H9 (cell line): Measurements from ENCODE around the gene GOLPH3L. TPM values are rescaled to one million over a fixed set of nuclear protein-coding genes. Genes with fewer than 3 reads are reported as not detected.

Experiments
- DNase-seq: peaks from one replicate; pipeline ENCODE4 v3.0.0-alpha.2; 2017
- H2AFZ ChIP-seq: one replicate; pipeline ENCODE4 v1.6.1; 2013; ENCODE audit warnings: mild to moderate bottlenecking, low read length, control low read depth, moderate library complexity
- H2AK5ac ChIP-seq: 2 replicates; pipeline ENCODE4 v1.6.1; 2013; ENCODE audit warnings: low read length, control low read depth, mixed read lengths; ENCODE audit not compliant: insufficient read length
- H2BK120ac ChIP-seq: one replicate; pipeline ENCODE4 v1.6.1; 2013; ENCODE audit warnings: low read depth, mild to moderate bottlenecking, low read length, control low read depth, inconsistent platforms; ENCODE audit not compliant: poor library complexity, severe bottlenecking
- H2BK12ac ChIP-seq: 2 replicates; pipeline ENCODE4 v1.6.1; 2013; ENCODE audit warnings: low read length, control low read depth, mixed read lengths, low read depth; ENCODE audit not compliant: insufficient read length
- H2BK15ac ChIP-seq: 2 replicates; pipeline ENCODE4 v1.6.1; 2013; ENCODE audit warnings: low read depth, low read length, control low read depth
- H2BK20ac ChIP-seq: one replicate; pipeline ENCODE4 v1.6.1; 2013; ENCODE audit warnings: low read depth, mild to moderate bottlenecking, low read length, control low read depth, inconsistent platforms; ENCODE audit not compliant: poor library complexity, severe bottlenecking
- H2BK5ac ChIP-seq: 2 replicates; pipeline ENCODE4 v1.6.1; 2013; ENCODE audit warnings: low read length, control low read depth, mixed read lengths; ENCODE audit not compliant: insufficient read length
- H3K14ac ChIP-seq: 2 replicates; pipeline ENCODE4 v1.6.1; 2013; ENCODE audit warnings: low read length, control low read depth; ENCODE audit not compliant: insufficient read depth
- H3K18ac ChIP-seq: 2 replicates; pipeline ENCODE4 v1.6.1; 2013; ENCODE audit warnings: low read depth, mild to moderate bottlenecking, mixed read lengths, low read length, control low read depth; ENCODE audit not compliant: insufficient read length
- H3K23ac ChIP-seq: 2 replicates; pipeline ENCODE4 v1.6.1; 2013; ENCODE audit warnings: low read length, control low read depth, mixed read lengths, low read depth; ENCODE audit not compliant: insufficient read length
- H3K23me2 ChIP-seq: 2 replicates; pipeline ENCODE4 v1.6.1; 2013; ENCODE audit warnings: low read depth, mild to moderate bottlenecking, mixed read lengths, low read length, control low read depth; ENCODE audit not compliant: insufficient read length, poor library complexity, severe bottlenecking
- H3K27ac ChIP-seq: 2 replicates; pipeline ENCODE4 v1.5.1; 2013; ENCODE audit warnings: low read length, control low read depth, mixed read lengths, low read depth; ENCODE audit not compliant: insufficient read length
- H3K27me3 ChIP-seq: 2 replicates; pipeline ENCODE4 v1.6.1; 2013; ENCODE audit warnings: low read length, control low read depth, inconsistent platforms; ENCODE audit not compliant: insufficient read depth
- H3K4ac ChIP-seq: 2 replicates; pipeline ENCODE4 v1.6.1; 2013; ENCODE audit warnings: low read depth, mild to moderate bottlenecking, control low read depth, inconsistent platforms, low read length, moderate library complexity
- H3K4me1 ChIP-seq: 2 replicates; pipeline ENCODE4 v1.6.1; 2013; ENCODE audit warnings: low read length, control low read depth, inconsistent platforms; ENCODE audit not compliant: insufficient read depth
- H3K4me2 ChIP-seq: 2 replicates; pipeline ENCODE4 v1.6.1; 2013; ENCODE audit warnings: low read length, control low read depth, mixed read lengths; ENCODE audit not compliant: insufficient read length, insufficient read depth
- H3K56ac ChIP-seq: 2 replicates; pipeline ENCODE4 v1.6.1; 2013; ENCODE audit warnings: low read depth, mild to moderate bottlenecking, mixed read lengths, low read length, control low read depth; ENCODE audit not compliant: insufficient read length
- H3K79me1 ChIP-seq: 2 replicates; pipeline ENCODE4 v1.6.1; 2013; ENCODE audit warnings: low read depth, mild to moderate bottlenecking, moderate library complexity, low read length, control low read depth, inconsistent platforms; ENCODE audit not compliant: insufficient read depth, poor library complexity, severe bottlenecking
- H3K79me2 ChIP-seq: 2 replicates; pipeline ENCODE4 v1.6.1; 2013; ENCODE audit warnings: low read length, control low read depth, inconsistent platforms; ENCODE audit not compliant: insufficient read depth
- H3K9ac ChIP-seq: 2 replicates; pipeline ENCODE4 v1.6.1; 2013; ENCODE audit warnings: low read length, control low read depth, mixed read lengths; ENCODE audit not compliant: insufficient read length; ENCODE audit errors: extremely low read depth
- H3K9me3 ChIP-seq: one replicate; pipeline ENCODE4 v1.6.1; 2013; ENCODE audit warnings: low read depth, low read length, inconsistent platforms; ENCODE audit not compliant: control insufficient read depth
- H3T11ph ChIP-seq: one replicate; pipeline ENCODE4 v1.6.1; 2013; ENCODE audit warnings: mild to moderate bottlenecking, low read length, control low read depth, inconsistent platforms
- H4K20me1 ChIP-seq: one replicate; pipeline ENCODE4 v1.6.1; 2013; ENCODE audit not compliant: control insufficient read depth, insufficient read length, insufficient read depth
- H4K5ac ChIP-seq: 2 replicates; pipeline ENCODE4 v1.6.1; 2013; ENCODE audit warnings: low read depth, mild to moderate bottlenecking, mixed read lengths, low read length, control low read depth; ENCODE audit not compliant: insufficient read length
- H4K8ac ChIP-seq: replicated peaks from 2 replicates; pipeline ENCODE4 v1.6.1; 2013; ENCODE audit warnings: low read length, control low read depth, mixed read lengths, low read depth; ENCODE audit not compliant: insufficient read length
- H4K91ac ChIP-seq: 2 replicates; pipeline ENCODE4 v1.6.1; 2013; ENCODE audit warnings: low read depth, mild to moderate bottlenecking, moderate library complexity, mixed read lengths, low read length, control low read depth; ENCODE audit not compliant: insufficient read length
- H3K27ac Mint-ChIP-seq, 3 experiments: 2 replicates in 2 of 3; 3 replicates in 1 of 3; pipeline ENCODE4 v1.8.0; 2020 to 2021; ENCODE audit warnings: mixed read lengths in 3 of 3, mild to moderate bottlenecking in 1 of 3, moderate library complexity in 1 of 3
- H3K27me3 Mint-ChIP-seq: 2 replicates; pipeline ENCODE4 v1.8.0; 2021; ENCODE audit warnings: low read depth, mild to moderate bottlenecking, moderate library complexity, mixed read lengths
- H3K36me3 Mint-ChIP-seq, 3 experiments: 2 replicates in 2 of 3; 3 replicates in 1 of 3; pipeline ENCODE4 v1.8.0; 2020 to 2021; ENCODE audit warnings: low read depth in 3 of 3, mixed read lengths in 3 of 3; ENCODE audit not compliant: insufficient read depth in 1 of 3
- H3K4me1 Mint-ChIP-seq, 2 experiments: 2 replicates each; pipeline ENCODE4 v1.8.0; 2020; ENCODE audit warnings: mixed read lengths in 2 of 2
- H3K4me3 Mint-ChIP-seq, 2 experiments: 2 replicates in 1 of 2; 3 replicates in 1 of 2; pipeline ENCODE4 v1.8.0; 2020 to 2021; ENCODE audit warnings: mild to moderate bottlenecking in 2 of 2, mixed read lengths in 2 of 2, moderate library complexity in 1 of 2
- H3K9me3 Mint-ChIP-seq, 2 experiments: 2 replicates in 1 of 2; 3 replicates in 1 of 2; pipeline ENCODE4 v1.8.0; 2020; ENCODE audit warnings: mild to moderate bottlenecking in 2 of 2, mixed read lengths in 2 of 2, moderate library complexity in 1 of 2
- WGBS: extraction: QIAGEN DNeasy Blood & Tissue Kit; methylation state at CpG from one replicate; pipeline ENCODE4 v1.1.7; 2013; ENCODE audit warnings: missing lambda C conversion rate, low lambda C conversion rate, mixed read lengths; ENCODE audit not compliant: insufficient read length; ENCODE audit errors: extremely low coverage; 5-methylcytosine and 5-hydroxymethylcytosine counted together
- total RNA-seq: library from RNA; stranded (reverse); gene quantifications from 2 replicates; pipeline ENCODE4 v1.2.1, GENCODE V29; 2021
- TF ChIP-seq, protein P1 (sequence below): fragments of 200-600 bp; sonication (generic); conservative IDR thresholded peaks from 3 replicates; pipeline ENCODE4 v1.8.0; 2021; ENCODE audit warnings: antibody characterized with exemption, mild to moderate bottlenecking

Gene GOLPH3L
- total RNA-seq, 1 experiment from 2014 or later: 30.5 TPM

GRCh38 chr1:150650193-150650592 is 46.8 kb downstream of the GOLPH3L start:
- H2BK120ac ChIP-seq: no peak overlapping the region
- no peak overlapping the region for H3K14ac ChIP-seq
- H4K20me1 ChIP-seq: no peaks in the 10 kb centered on the region
- H3K9me3 ChIP-seq: no peaks in the 10 kb centered on the region
- H3K4ac ChIP-seq: no peak overlapping the region
- no peak overlapping the region for H3K27ac Mint-ChIP-seq
- no peak overlapping the region for H2BK12ac ChIP-seq
- H2AK5ac ChIP-seq: no peak overlapping the region
- H4K91ac ChIP-seq: no peak overlapping the region
- H3K18ac ChIP-seq: no peak overlapping the region
- H3K56ac ChIP-seq: no peak overlapping the region
- no peak for DNase-seq
- no peaks in the 10 kb centered on the region for H3K23me2 ChIP-seq
- no peak overlapping the region for H2BK15ac ChIP-seq
- H3K4me1 Mint-ChIP-seq: peaks cover 0 to 9% of the 10 kb centered on the region in 2 experiments; a peak in 1 of 4 replicates
- no peaks in the 10 kb centered on the region for H3K27me3 Mint-ChIP-seq
- no peak overlapping the region for H3K4me2 ChIP-seq
- H4K8ac ChIP-seq: no peak overlapping the region
- H3K27me3 ChIP-seq: no peaks in the 10 kb centered on the region
- no peak overlapping the region for H4K5ac ChIP-seq
- no peak overlapping the region for H3K9ac ChIP-seq
- H2AFZ ChIP-seq: no peak overlapping the region
- H3K9me3 Mint-ChIP-seq: no peaks in the 10 kb centered on the region; a peak in 1 of 5 replicates
- no peak overlapping the region for H3K4me3 Mint-ChIP-seq
- no peak overlapping the region for H2BK5ac ChIP-seq
- H3K27ac ChIP-seq: no peak overlapping the region
- no peak overlapping the region for H3T11ph ChIP-seq
- no peaks in the 10 kb centered on the region for H3K79me2 ChIP-seq
- TF ChIP-seq, protein P1, sequence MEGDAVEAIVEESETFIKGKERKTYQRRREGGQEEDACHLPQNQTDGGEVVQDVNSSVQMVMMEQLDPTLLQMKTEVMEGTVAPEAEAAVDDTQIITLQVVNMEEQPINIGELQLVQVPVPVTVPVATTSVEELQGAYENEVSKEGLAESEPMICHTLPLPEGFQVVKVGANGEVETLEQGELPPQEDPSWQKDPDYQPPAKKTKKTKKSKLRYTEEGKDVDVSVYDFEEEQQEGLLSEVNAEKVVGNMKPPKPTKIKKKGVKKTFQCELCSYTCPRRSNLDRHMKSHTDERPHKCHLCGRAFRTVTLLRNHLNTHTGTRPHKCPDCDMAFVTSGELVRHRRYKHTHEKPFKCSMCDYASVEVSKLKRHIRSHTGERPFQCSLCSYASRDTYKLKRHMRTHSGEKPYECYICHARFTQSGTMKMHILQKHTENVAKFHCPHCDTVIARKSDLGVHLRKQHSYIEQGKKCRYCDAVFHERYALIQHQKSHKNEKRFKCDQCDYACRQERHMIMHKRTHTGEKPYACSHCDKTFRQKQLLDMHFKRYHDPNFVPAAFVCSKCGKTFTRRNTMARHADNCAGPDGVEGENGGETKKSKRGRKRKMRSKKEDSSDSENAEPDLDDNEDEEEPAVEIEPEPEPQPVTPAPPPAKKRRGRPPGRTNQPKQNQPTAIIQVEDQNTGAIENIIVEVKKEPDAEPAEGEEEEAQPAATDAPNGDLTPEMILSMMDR: no peak
- H3K4me1 ChIP-seq: peaks cover 4% of the 10 kb centered on the region; the same call in 1 of the 2 replicates
- no peak overlapping the region for H3K23ac ChIP-seq
- peaks cover 1 to 40% (median 23%) of the 10 kb centered on the region in 3 experiments; a peak in 6 of 7 replicates for H3K36me3 Mint-ChIP-seq
- H3K79me1 ChIP-seq: no peaks in the 10 kb centered on the region
- no peak overlapping the region for H2BK20ac ChIP-seq
- no CpG with 5 or more reads among the region's 1 CpG for WGBS
